Measurements from ENCODE around the gene KRT79.

Gene KRT79

DNA sequence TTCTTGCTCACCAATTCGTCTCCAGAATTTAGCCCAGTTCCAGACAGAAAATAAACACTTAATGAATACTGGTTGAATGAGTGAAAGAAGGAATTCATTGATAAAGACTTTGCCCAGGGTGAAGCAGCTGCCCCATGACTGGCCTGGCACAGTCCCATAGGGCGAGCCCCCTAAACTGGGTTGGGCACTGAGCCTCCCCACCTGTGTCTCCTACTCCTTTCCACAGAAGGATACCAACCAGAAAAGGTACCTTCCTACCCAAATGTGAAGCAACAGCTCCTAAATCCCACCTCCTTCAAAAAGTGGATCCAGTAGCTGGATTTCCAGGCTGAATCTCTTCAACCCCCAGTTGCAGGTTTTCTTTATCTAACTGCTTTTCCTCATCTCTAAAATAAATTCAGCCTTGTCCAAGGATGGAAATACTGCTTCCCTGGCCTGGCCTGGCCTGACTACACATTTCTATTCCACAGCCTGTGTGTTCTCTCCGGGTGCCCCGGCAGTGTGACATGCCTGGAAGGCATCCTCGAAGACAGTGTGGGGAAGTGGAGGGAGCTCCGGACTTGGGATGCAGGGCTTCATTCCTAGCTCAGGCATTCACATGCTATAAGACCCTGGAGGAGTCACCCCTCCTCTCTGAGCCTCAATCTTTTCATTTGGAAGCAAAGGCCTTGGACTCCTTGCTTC lies 45.8 kb downstream of the KRT79 start:
- no peak for DNase-seq

DNA sequence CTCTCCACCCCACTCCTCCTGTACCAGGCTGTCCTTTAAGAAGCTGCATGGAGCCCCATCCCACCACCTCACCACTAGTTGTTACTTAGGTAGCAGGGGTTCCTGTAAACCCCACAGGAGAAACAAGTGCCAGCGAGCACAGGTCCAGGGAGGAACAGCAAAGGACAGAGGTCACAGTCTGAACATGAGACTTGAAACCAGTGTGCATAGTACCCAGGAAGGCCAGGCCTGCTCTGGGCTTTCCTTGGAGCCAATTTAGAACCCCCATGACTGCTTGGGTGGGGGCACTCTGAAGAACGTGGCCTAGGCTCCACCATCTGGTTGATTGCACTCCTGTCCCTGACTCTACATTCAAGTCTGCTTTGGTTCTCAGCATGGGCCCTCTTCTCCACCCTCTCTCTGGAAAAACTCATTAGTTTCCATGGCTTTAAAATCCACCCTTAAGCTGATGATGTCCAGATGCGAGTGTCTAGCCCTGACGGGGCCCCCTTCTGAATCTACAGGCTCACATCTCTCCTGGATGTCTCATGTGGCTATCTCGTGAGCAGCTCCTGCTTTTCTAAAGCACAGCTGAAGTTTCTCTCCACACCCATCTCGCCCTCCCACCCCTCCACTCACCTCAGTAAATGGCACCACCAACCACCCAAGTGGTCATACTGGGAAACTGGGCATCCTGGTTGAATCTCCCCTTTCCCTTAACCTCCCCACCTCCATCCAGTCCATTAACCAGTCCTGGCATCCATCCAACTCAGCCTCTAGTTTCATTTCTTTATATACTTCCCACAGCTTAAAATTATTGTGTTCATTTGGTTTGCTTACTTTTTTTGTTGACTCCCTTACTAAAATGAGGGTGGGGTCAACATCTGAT lies 46.6 kb downstream of the KRT79 start:
- peak; percentile 7 for DNase-seq

DNA sequence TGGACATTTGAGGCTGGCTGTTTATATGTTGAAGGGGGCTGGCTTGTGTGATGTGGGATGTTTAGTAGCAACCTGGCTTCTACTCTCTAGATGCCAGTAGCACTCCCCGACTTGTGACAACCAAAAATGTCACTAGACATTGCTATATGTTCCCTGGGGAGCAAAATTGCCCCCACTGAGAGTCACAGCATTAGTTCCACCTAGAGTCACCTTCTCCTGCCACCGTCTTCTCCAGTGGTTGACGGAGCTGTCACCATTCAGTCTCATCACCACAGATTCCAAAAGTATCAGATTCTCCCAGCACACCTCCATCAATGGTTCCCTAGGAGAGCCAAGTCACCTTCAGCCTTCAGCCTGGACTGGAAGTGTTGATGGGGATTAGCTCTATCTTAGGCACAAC lies 49.2 kb downstream of the KRT79 start:
- DNase-seq, result no peak

DNA sequence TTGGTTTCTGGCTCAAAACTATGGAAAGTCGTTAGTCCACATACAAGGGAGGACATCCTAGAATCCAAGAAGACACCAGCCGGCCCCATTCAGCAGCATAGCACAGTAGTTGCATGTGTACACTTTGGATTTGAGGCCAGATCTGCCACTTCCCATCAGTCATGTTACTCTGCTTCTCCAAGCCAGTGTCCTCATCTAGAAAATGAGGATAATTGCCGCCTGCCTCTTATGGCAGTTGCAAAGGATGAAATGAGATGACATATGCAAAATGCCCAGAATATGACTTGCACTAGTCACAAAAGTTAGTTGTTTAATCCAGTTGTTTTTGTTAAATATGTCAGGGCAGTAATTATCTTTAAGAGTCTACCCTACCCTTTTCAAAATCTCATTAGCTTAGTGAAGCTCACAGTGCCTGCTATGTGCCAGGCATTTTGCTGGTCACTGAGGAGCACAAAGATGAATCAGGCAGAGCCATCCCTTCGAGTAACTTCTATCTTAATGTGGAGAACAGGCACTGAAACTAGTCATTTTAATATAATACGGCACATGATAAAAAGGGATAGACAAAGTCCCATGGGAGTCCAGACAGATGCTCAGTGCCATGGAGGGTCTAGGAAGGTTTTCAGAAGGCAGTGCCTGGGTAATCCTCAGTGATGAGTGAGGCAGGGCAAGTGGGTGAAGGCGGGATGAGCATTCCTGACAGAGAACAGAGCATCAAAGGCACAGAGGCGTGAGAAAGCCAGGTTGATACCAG lies 50.4 kb downstream of the KRT79 start:
- DNase-seq, result no peak

DNA sequence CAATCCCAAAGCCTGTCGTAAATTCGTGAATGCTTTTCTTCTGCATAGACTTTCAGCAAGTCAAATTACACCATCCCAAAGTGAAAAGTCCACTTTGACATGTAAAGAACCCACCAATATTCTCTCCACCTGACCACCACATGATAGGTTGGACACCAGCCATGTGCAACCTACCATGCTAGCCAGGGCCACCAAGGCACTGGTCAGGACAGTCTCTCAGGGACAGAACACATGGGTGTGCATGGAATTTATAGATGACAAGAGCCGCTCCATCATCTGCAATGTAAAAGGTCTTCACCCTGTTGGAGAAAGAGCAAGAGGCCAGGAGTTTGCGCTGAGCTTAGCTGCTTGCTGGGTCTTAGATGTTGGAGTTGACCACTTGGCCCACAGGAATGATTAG lies 51.6 kb downstream of the KRT79 start:
- no peak for DNase-seq

DNA sequence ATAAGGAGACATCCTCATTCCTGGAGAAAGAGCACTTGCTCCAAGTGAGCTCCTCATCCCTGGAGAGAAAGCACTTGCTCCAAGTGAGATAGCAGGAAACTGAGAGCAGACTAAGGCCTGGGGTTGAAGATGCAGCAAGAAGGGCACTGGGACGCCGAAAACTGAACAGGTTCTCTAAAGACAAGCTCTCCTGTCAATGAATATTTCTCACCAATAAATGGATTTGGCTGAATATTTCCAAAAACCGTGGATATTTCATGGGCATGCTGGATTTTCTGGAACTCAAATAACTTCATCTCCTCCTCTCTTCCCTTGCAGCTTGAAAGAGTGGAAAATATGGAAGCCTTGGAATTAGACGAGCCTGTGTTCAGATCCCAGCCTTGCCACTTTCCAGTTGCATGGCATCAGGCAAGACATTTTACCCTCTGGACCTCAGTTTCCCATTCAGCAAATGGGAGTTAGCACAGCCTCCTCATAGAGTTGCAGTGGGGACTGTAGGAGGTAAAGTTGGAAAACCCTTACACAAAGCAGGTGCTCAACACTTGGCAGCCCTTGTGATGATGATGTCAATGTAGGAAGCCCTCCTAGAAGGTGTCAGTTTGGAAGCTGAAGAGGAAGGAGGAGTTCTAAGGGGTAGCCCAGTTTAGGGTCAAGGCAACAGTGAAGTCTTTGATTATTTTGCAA lies 52.6 kb downstream of the KRT79 start:
- DNase-seq, result no peak

DNA sequence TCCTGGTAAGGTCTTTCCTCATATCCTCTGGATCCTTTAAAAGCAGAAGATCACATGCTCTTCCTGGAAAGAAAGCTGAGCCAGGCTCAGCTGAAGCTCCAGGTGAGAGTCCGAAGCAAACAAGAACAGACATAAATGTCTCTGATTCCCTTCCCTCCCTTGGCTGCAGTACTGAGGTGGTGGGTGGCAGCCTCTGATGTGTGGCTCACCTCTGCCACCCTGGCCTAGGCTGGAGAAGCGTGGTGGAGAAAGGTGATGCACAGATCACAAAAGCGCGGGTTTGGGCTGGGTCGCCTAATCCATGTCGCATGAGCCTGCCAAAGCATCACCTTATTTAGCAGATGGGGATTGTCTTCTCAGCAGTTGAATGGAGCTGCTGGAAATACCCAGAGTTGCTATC lies 54.2 kb downstream of the KRT79 start:
- DNase-seq, result no peak

DNA sequence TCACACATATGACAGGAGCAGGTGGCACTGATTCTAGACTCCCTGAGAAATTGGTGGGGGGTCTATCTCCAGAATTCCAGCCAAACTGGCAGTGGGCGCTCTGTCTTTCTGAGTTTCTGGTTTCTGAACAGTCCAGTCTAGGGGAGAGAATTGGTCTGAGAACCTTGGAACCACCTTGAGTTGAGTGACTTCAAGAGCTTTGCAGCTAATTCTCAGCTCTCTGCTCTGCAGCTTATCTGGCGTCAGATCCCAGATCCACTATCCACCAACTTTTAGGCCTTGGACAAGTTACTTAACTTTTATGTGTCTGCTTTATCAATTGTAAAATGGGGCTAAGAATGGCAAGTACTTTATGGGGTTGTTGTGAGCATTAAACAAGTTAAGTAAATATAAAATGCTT lies 55.3 kb downstream of the KRT79 start:
- no peak for DNase-seq

DNA sequence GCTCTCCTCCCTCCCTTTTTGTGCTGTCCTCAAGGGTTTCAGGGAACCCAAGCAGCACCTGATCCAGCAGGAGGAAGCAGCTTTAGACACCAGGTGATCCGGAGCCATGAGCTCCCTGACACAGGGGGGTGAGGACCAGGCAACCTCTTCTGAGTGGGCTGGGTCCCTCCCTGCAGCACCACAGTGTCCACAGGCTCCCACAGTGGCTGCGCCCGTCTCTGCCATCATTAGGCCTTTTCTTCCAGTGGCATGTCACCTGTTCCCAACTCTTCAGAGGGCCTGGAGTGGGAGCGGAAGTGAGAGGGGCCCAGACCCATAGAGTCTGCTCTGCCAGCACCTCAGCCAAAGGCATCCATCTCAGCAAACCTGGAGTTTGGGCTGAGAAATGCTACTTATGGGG lies 56.5 kb downstream of the KRT79 start:
- no peak for DNase-seq

DNA sequence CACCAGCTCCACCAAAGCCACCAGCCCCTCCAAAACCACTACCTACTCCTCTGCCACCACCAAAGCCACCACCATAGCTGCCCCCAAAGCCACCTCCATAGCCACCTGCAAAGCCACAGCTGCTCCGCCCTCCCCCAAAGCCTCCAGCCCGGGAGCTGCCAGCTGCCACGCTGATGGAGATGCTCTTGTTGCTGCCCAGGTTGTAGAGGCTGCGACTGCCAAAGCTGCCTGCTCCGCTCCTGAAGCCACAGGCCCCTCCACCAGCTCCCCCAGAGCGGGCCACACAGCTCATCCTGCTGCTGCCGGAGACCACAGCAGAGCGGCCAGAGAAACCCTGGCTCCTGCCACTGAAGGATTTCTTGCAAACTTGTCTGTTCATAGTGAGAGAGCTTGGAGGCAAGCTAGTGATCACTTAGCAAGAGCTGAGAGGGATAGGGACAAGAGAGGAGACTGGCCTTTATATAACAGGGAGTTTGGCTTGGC lies 57.2 kb downstream of the KRT79 start, which contains the start of gene KRT76:
Gene KRT76 (minus strand): TSS at position 433 of the 483 bp plus-strand sequence. CDS start 54 bp downstream, at position 379.
- no peak for DNase-seq

DNA sequence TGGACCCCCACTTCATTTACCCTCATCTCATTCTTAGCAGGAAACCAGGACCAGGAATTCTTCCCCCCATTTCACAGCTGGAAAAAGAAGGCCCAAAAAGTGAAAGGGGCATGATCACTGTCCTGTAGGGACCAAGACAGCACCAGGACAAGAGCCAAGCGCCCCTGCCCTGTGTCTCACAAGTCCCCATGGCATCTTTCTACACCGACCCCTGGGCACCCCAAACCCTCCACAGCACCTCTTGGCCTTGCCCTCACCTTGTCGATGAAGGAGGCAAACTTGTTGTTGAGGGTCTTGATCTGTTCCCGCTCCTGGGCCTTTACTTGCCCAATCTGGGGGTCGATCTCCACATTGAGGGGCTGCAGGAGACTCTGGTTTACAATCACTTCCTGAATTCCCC lies 57.7 kb downstream of the KRT79 start:
- no peak for DNase-seq

DNA sequence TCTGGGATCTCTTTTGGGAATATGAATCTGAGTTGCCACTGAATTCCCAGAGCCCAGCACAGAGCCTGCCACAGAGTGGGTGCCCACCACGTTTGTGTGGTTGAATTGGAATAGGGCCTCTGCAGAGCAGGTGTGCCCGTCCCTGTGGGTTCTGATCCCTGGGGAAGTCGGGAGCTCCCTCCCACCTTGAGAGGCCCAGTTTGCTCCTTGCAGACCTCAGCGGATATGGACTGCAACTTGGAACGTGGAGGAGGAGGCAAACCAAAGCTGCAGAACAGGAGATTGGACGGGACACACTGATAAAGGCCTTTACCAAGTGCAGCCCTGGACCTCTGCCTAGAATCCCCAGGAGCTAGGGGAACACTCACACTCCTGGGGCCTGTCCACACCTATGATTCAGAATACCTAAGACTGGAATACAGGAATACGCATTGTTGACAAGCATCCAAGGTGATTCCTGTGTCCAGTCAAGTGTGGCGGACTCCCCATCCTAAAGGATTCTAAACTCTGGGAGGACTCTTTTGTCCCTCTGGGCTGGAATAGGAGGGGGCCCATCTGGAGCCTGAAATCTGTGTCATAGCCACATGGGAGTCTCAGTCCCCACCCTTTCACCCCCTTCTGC lies 59.4 kb downstream of the KRT79 start:
- DNase-seq, result no peak

DNA sequence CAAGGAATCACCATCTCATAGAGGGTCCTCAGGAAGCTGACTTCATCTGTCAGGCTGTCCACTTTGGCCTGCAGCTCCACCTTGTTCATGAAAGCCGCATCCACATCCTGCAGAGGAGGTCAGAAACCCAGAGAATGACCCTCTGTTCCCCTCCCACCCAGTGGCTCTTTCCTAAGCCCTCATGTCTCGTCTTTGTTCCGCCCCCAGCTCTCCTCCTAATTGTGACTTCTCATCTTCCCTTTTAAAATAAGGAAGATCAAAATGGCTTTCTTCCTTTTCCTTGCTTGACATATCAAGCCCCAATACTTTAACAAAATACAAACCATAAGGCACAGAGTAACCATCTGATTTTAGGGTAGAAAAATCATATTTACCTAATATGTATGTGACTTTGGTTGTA lies 61.3 kb downstream of the KRT79 start:
- no peak for DNase-seq

DNA sequence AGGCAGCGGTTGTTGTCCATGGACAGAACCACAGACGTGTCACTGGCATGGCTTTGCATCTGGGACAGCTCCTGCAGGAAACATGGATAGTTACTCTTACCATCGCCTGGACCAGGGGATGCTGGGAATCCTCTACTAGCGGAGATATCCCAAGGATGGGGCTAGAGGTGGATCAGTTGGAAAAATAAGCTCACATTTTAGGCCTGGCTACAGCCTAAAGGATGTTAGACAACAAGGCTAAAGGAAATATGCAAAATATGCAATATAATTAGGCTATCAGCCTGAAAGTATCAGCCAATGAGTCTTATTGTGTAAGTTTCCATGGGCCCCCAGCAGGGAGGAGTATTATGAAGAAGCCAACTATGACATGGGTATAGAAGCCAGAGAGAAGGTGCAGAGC lies 61.9 kb downstream of the KRT79 start:
- no peak for DNase-seq

DNA sequence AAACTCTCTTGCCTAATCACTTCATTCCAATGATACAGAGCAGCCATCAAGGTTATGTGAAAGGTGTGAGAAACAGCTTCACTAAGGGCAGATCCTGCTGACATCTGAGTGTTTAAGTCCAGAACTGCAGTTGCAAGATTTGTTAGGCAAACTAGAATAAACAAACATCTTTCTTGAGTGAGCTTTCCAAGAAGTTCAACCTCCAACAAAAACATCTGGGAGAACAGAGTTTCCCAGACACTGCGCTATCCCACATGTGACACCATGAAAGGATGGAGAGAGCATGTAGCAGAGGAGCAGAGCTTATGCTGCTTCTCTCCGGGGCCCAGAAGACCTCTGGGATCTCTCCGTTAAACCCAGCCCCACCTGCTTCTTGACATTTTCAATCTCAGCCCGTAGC lies 62.6 kb downstream of the KRT79 start:
- no peak for DNase-seq

All from OCI-M1 (cell line).